GM18498 (cell line): ENCODE data around the gene MCCC1.

ENCODE experiments used
- ATAC-seq: cut with Tn5 transposase; IDR thresholded peaks from one replicate; pipeline ENCODE4 v1.9.1; 2021; ENCODE audit warnings: mild to moderate bottlenecking, moderate library complexity; ENCODE audit not compliant: unreplicated experiment

MCCC1 gene

GRCh38 chr3:182993486-182994201, 105.7 kb downstream of the MCCC1 start:
- ATAC-seq: peak; percentile 72

- ATAC-seq: no peak
Observed at GRCh38 chr3:182989566-182989965, 109.7 kb downstream of the MCCC1 start.

DNA sequence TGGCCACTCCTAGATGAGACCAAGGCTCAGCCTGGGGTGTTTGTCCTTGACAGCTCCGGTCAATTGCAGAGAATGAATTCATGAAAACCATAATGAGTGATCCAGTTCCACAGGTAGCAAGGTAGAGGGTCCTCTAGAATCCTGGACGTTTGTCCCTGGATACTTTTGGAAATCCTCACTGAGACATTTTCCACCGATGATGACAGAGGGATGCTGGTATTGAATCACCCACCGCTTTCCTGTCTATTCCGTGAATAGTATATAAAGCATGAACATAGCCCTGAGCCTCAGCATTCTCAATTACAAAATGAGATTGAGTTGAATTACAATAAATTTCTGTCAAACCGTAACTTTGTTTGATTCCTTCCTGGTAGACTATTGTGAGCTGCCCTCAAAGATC, 113.3 kb downstream of the MCCC1 start:
- ATAC-seq: no peak

- no peak for ATAC-seq
Observed at GRCh38 chr3:182983876-182984275, 115.4 kb downstream of the MCCC1 start.

DNA sequence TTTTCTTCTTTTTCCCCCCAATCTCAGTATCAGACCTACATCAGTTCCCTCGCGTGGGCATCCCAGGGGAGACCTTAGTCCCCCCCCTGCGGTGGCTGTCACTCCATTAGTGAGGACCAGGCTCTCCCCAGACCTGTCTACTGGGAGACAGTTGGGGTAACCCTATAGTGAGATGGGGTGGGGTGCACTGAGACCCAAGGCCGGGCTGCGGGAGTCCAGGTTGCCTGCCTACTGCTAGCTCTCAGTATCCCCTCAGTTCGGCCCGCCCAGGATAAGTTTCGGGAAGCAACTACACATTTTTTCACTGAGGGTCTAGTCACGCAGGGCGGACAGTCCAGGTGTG, 118.3 kb downstream of the MCCC1 start:
- no peak for ATAC-seq

DNA sequence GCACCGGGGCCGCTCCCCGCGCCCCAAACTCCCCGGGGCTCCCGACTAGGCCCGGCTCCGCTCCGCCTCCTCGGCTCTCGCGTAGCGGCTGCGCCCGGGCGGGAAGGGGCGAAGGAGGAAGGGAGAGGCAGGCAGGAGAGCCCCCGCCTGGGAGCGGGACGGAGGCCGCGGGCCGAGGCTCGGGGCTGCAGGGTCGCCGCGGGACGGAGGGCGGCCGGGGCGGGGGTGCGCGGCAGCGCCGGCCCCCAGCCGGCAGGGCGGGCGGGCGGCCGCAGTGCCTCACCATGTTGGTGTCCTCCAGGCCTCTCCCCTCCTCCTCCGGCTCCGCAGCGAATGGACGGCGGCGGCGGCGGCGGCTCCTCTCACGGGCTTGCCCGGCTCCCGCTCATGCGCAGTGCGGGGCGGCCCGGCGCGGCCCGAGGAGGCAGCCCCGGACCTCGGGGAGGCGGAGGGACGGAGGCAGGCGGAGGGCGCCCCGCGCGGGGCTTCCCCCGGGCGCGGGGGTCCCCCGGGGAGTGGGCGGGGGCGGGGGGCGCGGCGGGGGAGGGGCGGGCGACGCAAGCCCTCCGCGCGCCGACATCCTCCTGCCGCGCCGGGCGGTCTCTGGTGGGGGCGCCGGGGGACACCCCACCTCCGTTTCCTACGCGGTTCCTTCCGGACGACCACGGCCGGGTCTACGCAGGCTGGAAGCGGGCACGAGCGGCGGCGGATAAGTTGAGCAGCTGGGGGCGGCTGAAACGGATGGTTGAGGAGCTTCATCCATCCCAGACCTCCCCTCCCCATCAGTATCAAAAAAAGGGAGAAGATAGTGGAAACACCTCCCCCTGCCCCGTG, 118.9 kb downstream of the MCCC1 start, which contains the start of gene DCUN1D1:
Gene DCUN1D1, minus strand, starts transcription at position 335 of the 834 bp plus-strand sequence. Its CDS starts 49 bp downstream, at position 286.
- peak; percentile 95 for ATAC-seq

- peak; percentile 12 for ATAC-seq
Observed at GRCh38 chr3:182979674-182980191, 119.6 kb downstream of the MCCC1 start.

- no peak for ATAC-seq
Observed at GRCh38 chr3:182979103-182979673, 120.1 kb downstream of the MCCC1 start.

DNA sequence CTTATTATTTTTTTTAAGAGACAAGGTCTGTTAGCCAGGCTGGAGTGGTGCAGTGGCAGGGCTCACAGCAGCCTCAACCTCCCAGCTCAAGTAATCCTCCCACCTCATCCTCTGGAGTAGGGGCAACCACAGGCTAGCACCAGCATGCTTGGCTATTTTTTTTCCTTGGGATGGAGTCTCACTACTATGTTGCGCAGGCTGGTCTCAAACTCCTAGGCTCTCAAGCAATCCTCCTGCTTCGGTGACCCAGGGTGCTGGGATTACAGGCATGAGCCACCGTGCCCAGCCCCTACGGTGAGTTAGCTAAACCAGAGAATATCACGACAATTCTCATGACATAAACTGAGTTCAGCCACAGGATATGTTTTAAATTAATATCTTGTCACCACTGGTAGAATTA, 120.9 kb downstream of the MCCC1 start:
- ATAC-seq: no peak

- ATAC-seq: no peak
Observed at GRCh38 chr3:182973047-182973446, 126.2 kb downstream of the MCCC1 start.

DNA sequence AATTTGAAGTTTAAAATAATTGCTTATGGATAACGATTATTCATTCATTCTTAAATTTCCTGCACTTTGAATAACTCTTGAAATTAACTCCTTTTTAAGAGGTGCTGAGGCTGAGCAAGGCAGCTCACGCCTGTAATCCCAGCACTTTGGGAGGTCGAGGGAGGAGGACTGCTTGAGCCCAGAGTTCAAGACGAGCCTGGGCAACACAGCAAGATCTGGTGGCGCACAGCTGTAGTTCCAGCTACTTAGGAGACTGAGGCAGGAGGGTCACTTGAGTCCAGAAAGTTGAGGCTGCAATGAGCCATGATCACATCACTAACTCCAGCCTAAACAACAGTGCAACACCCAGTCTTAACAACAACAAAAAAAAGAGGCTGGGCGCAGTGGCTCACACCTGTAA, 126.9 kb downstream of the MCCC1 start:
- no peak for ATAC-seq

DNA sequence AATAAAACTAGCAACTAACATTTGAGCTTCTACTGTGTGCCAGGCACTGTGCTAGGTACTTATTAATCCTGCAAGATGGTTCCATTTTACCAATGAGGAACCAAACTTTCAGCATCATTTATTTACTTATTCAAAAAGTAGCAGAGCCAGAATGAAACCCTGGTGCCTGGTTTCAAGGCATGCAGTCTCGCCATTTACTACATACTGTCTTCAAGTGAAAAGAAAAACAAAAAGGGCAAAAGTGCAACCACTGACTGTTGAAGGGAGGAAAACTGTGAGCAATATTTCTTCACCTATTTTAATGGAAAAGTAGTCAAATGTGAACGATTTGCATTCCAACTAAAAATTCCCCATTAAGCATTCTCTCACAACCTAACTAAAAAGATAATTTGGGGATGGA, 127.7 kb downstream of the MCCC1 start:
- peak; percentile 54 for ATAC-seq

GRCh38 chr3:182970811-182971418, 128.4 kb downstream of the MCCC1 start:
- no peak for ATAC-seq

DNA sequence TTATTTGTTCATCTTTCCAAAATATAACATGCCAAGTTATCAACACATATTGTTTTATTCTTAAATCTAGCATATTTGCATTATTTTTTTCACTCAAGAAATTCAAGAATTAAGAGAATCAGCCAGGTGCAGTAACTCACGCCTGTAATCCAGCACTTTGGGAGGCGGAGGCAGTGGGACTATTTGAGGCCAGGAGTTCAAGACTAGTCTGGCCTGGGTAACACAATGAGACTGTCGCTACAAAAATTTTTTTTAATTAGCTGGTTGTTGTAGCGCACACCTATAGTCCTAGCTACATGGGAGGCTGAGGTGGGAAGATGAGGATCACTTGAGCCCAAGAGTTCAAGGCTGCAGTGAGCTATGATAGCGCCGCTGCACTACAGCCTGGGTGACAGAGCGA, 129.4 kb downstream of the MCCC1 start:
- no peak for ATAC-seq

- no peak for ATAC-seq
Observed at GRCh38 chr3:182969277-182969676, 130.0 kb downstream of the MCCC1 start.

- no peak for ATAC-seq
Observed at GRCh38 chr3:182967218-182968204, 131.8 kb downstream of the MCCC1 start.

DNA sequence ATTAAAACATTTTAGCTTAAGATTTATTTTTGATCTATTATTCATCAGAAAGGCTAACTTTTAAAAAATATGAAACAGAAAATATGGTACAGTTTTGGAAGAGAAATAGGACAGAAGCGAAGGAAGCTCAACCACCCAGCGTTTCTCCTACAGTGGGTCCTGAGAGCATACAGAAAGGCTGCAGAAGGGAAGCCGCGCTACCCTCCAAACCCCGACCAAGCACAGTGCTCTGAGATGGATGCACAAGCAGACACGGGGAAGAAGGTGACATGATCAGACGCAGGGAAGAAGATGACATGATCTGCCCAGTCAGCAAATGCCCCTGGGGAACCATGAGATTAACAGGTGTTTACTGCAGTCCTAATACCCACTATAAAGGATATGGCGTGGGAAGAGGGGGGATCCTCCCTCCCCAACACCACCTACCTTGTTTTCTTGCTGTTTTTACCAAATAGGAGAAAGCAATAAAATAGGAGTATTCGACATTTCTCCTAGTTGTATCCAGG, 133.4 kb downstream of the MCCC1 start:
- no peak for ATAC-seq
